GM19467 (cell line): ENCODE data around the gene CDKN1A.

Experiments used
- ATAC-seq: cut with Tn5 transposase; IDR thresholded peaks from one replicate; pipeline ENCODE4 v1.9.1; 2021; ENCODE audit warnings: mild to moderate bottlenecking, moderate library complexity; ENCODE audit not compliant: unreplicated experiment

Gene CDKN1A

GRCh38 chr6:36735110-36736071 is 56.9 kb downstream of the CDKN1A start:
- no peak for ATAC-seq
